ENCODE measurements around the gene BPIFB6. TPM values are rescaled to one million over a fixed set of nuclear protein-coding genes. Genes with fewer than 3 reads are reported as not detected.

BPIFB6 gene
- total RNA-seq, 4 donors from 2014 or later, result not detected

- TF ChIP-seq EP300 (IDR thresholded peaks at IDR 0.05; ENCODE audit: low read depth) (no peak), CTCF (IDR thresholded peaks at IDR 0.05) (no peak), POLR2AphosphoS5 (IDR thresholded peaks at IDR 0.05) (no peak), POLR2A (IDR thresholded peaks at IDR 0.05) (no peak)
- Histone ChIP-seq H3K36me3 (no peaks in the 10 kb centered on the region), H3K27ac (no peak overlapping the region), H3K4me3 (no peak overlapping the region), H3K9me3 (no peaks in the 10 kb centered on the region), H3K4me1 (no peaks in the 10 kb centered on the region), H3K27me3 (no peaks in the 10 kb centered on the region)
- 66 to 100% methylated on average over 1 to 4 of the region's 4 CpGs for WGBS, 2 donors (ENCODE audit: low coverage in 1 of 2)
- in situ Hi-C loops (cut with MboI; ENCODE audit: low pct_ligation_motif_present in 1 of 4, low pct_unique_long_range_greater_than_20kb in 1 of 4, low sequenced_read_pairs in 3 of 4), result no loop called here
- DNase-seq, result no peak
- intact Hi-C loops (cut with DNase I; ENCODE audit: low total_unique reads), result no loop called here
These were observed 19.9 kb downstream of the BPIFB6 start for GRCh38 chr20:33051333-33051732.

- no peaks in the 10 kb centered on the region for H3K9me3 ChIP-seq
- intact Hi-C loops (cut with DNase I; ENCODE audit: low total_unique reads), result no loop called here
- no peak for DNase-seq
- H3K27ac ChIP-seq, result no peak within 1 kb of the TSS
- H3K36me3 ChIP-seq, result no peaks in the 10 kb centered on the region
- TF ChIP-seq POLR2A (IDR thresholded peaks at IDR 0.05), result no peak
- no peaks in the 10 kb centered on the region for H3K4me1 ChIP-seq
- 74 to 85% methylated on average over 3 to 19 of the region's 25 CpGs for WGBS, 2 donors (ENCODE audit: low coverage in 1 of 2)
- in situ Hi-C loops (cut with MboI; ENCODE audit: low pct_ligation_motif_present in 1 of 4, low pct_unique_long_range_greater_than_20kb in 1 of 4, low sequenced_read_pairs in 3 of 4), result no loop called here
- no peak within 1 kb of the TSS for H3K4me3 ChIP-seq
- H3K27me3 ChIP-seq, result no peaks in the 10 kb centered on the region
These were observed 22.1 kb downstream of the BPIFB6 start, which contains the start of gene BPIFB3 for GRCh38 chr20:33053291-33054106. TSS of gene BPIFB3 (plus strand) at chr20:33053903. CDS start at chr20:33055436, 1,533 bp downstream.

GRCh38 chr20:33054381-33054780 is 22.9 kb downstream of the BPIFB6 start:
- Histone ChIP-seq H3K4me3 (no peak overlapping the region), H3K27me3 (no peaks in the 10 kb centered on the region), H3K36me3 (no peaks in the 10 kb centered on the region), H3K4me1 (no peaks in the 10 kb centered on the region), H3K9me3 (no peaks in the 10 kb centered on the region), H3K27ac (no peak overlapping the region)
- in situ Hi-C loops (cut with MboI; ENCODE audit: low pct_ligation_motif_present in 1 of 4, low pct_unique_long_range_greater_than_20kb in 1 of 4, low sequenced_read_pairs in 3 of 4) (no loop called here), intact Hi-C loops (cut with DNase I; ENCODE audit: low total_unique reads) (no loop called here)
- WGBS, 2 donors (ENCODE audit: low coverage in 1 of 2), result 74 to 75% methylated on average over 7 of the region's 7 CpGs
- TF ChIP-seq POLR2AphosphoS5 (IDR thresholded peaks at IDR 0.05) (no peak), CTCF (IDR thresholded peaks at IDR 0.05) (no peak), POLR2A (IDR thresholded peaks at IDR 0.05) (no peak), EP300 (IDR thresholded peaks at IDR 0.05; ENCODE audit: low read depth) (no peak)
- no peak for DNase-seq

GRCh38 chr20:33054791-33055190 is 23.3 kb downstream of the BPIFB6 start:
- Histone ChIP-seq H3K4me3 (no peak overlapping the region), H3K36me3 (no peaks in the 10 kb centered on the region), H3K27ac (no peak overlapping the region), H3K27me3 (no peaks in the 10 kb centered on the region), H3K9me3 (no peaks in the 10 kb centered on the region), H3K4me1 (no peaks in the 10 kb centered on the region)
- in situ Hi-C loops (cut with MboI; ENCODE audit: low pct_ligation_motif_present in 1 of 4, low pct_unique_long_range_greater_than_20kb in 1 of 4, low sequenced_read_pairs in 3 of 4) (no loop called here), intact Hi-C loops (cut with DNase I; ENCODE audit: low total_unique reads) (no loop called here)
- TF ChIP-seq POLR2A (IDR thresholded peaks at IDR 0.05), result no peak
- no peak for TF ChIP-seq EP300 (IDR thresholded peaks at IDR 0.05; ENCODE audit: low read depth)
- no peak for TF ChIP-seq POLR2AphosphoS5 (IDR thresholded peaks at IDR 0.05)
- TF ChIP-seq CTCF (IDR thresholded peaks at IDR 0.05), result no peak
- no peak for DNase-seq
- 71% methylated on average over 2 of the region's 2 CpGs; no CpG with 5 or more reads in 1 of the 2 donors for WGBS, 2 donors (ENCODE audit: low coverage in 1 of 2)

Measured in transverse colon (tissue), 4 donors.